HG02970 (cell line): Measurements from ENCODE around the gene NMD3.
"Not testable (repeated sequence)": the region's sequence is repeated elsewhere in the genome, so short reads cannot be mapped to it uniquely, and the experiment has no call there.

Source experiments
- ATAC-seq: cut with Tn5 transposase; IDR thresholded peaks from one replicate; pipeline ENCODE4 v1.9.1; 2021; ENCODE audit warnings: mild to moderate bottlenecking, moderate library complexity, moderate number of reproducible peaks; ENCODE audit not compliant: unreplicated experiment, low FRiP score

The NMD3 gene

DNA sequence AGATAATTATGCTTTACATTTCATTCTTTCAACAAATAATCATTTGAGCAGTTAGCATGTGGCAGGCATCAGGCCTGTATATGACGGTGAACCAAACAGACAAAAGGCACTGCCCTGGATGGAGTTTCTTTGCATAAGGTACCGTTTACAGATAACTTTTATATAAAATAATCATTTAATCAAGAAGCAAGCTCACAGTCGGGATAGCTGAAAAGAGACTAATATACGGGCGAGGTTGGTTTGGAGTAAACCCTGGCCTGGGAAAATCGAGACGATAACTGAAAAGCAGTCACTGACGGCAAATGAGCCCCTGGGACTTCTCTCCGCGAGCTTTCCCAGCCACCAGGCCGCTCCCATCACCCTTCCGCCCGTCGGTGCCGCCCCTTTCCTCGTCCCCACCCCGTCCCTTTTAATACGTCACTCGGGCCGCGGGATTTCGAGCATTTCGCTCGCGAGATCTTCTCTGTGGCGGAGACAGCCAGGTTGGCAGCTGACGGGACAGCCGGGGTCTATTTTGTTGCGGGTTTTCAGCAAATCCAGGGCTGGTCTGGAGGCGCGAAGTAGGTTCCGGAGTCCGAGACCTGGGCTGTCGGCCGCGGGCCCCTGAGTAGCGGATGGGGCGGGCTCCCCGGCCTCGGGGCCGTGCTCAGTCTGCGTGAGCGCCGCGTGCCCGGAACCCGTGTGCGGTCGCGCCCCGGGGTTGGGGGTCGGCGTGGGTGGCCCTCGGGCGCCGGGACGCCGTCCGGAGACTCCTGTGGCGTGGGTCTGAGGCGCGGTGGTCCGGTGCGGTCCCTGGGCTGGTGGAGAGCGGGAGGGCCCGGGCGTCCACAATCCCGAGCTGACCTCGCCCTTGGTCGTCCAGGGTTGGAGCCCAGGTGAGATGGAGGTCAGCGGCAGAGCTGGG is at the start of gene NMD3:
Gene NMD3, plus strand, starts transcription at position 462 of the 904 bp plus-strand sequence. CDS start 703 bp downstream, outside the sequence.
- ATAC-seq = peak; percentile 99

DNA sequence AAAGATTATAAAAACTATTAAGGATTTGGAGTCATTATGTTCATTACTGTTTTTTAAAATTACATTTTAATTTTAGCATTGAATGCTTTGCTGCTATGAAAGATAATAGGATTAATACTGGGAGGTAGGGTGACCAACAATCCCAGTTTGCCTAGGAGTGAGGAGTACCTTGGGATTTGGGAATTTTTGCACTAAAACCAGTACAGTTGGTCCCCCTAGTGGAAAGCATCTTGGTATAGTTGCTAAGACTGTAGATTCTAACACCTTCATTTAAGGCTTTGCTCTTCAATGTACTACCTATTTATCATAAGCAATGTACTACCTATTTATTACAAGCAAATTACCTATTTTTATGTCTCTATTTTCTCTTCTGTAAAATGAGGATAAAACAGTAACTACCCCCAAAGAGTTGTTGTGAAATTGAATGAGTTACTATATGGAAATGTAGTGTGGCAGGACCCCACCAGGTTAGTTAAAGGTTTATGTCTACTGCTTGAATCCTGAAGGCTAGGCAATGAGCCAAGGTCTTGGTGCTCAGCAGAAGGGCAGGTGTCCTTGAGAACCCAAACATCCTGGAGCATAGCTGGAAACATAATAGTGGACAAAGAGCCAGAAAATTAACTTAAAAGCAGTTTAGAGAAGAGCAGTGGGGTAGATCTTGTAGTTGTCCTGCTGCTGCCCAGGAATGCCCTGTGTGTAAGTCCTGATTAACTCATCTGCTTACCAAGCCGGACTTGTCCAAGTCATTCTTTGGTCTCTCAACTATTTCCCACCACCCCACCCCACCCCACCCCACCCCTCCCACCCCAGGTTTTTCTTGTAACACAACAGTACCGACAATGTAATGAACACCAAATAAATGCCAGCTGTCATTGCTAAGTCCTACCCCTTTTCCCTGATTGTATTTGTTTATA is 49.2 kb upstream of the NMD3 start:
- ATAC-seq = no peak

DNA sequence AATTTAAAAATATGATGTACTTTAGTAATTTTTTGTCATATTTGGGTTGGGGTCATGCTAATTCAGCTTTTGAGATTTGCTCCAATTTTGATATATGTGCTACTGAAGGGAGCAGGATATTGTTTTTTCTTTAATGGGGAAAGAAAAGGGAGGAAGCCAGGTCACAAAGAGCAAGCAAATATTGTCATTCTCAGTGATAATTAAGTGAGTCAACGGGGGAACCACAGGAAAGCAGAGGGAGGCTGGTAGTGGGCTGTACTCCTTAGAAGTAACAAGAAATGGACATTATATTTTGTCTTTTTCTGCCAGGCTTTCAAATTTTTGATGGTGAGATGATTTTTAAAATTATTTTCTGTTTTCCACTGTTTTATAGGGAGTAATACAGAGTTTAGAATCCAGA is 45.6 kb upstream of the NMD3 start:
- no peak for ATAC-seq

DNA sequence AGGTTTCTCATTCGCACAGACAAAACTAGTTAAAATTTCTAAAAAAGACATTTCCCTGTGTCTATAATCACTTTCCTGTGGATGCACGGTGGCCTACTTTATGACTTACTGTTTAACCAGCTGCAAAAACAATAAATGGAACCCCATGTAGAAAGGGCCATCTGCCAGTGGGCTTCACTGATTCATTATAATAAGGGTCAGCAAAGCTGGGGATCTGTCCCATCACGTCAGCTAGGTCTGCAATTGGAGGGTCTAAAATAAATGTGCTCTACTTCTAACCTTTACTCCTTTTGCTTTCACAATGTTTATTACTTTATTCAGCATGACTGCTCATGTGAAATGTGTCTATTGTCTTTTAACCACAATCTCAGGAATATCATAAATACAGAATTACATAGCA is 43.1 kb upstream of the NMD3 start:
- no peak for ATAC-seq

DNA sequence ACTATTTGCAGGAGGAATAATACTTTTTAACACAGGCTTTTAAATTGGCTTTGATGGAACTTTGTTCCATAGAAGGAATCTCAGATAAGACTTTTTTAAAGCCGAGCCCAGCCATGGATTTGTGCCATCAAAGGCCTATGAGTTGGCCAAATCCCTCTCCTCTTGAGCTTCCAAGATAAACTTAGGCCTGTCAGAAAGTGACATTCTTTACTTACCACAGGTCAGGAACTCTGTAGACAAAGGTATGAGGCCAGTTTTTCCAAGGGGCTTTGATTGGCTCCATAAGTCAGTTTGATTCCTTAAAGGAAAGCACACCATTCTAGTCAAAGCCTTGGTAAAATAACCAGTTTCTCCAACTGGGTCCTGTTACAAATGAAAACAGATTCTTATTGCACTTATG is 39.7 kb upstream of the NMD3 start:
- not testable (repeated sequence) for ATAC-seq

DNA sequence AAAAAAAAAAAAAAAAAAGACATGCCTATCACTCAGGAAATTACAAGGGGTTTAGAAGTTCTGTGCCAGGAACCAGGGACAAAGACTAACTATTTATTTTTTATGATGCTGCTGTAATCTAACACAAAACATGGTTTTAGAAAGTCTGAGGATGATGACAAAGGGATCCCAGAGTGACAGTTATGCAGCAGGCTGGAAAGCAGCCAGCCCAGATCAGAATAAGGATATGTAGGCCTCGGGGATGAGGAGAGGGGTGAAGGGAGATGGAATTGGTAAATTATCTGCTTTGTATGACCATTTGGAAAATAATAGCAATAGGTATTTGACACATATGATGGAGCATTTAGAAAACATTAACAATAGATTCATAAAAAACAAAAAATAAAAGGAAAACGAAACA is 34.1 kb upstream of the NMD3 start:
- ATAC-seq = no peak

DNA sequence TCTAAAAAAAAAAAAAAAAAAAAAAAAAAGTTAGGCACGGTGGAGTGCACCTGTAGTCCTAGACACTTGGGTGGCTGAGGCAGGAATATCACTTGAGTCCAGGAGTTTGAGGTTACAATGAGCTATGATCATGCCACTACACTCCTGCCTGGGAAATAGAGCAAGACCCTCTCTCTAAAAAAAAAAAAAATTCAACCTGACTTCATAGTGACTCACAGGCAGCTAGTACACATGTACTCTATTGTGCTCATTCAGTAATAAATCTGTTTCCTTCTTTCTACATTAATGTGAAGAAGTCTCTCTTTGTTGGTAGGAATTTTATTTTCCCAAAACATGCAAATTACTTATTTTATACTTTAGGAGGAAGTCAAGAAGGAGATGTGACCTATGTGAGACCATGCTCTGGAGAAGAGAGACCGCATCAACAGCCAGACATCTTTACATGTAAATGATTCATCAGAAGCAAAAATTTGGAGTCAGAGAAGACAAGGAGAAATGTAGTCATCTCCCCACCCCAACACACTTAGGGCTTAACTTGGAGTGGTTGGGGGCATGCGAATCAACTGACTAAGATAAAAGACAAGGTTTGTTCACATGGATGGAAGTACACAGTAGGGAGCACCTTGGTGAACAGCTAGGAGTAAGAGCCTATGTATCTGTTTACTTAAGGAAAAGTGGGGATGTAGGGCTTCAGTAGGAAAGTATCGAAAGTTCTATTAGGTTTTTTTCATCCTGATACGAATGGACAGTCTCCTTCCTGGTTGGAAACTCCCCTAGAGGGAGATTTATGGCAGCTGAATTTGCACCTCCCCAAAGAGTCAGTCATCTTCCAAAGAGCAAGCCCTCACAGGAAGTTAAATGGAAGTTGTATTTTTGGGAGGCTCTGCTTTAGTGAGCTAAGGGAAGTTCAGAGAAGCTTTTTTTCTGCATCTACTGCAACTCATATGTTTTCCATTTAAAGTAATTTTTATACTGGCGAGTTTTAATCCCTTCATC is 23.0 kb upstream of the NMD3 start:
- no peak for ATAC-seq

DNA sequence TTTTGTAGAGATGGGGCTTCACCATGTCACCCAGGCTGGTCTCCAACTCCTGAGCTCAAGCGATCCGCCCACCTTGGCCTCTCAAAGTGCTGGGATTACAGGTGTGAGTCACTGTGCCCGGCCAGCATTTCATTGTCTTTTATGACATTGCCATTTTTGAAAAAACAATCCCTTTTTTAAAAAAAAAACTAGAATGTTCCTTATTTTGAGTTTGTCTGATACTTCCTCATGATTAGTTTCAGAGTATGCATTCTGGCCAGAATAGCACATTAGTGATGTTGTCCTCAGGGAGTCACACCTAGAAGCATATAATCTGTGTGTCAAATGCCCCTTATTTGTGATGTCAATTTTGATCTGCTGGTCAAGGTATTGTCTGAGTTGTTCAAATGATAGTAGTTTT is 21.2 kb upstream of the NMD3 start:
- no peak for ATAC-seq

DNA sequence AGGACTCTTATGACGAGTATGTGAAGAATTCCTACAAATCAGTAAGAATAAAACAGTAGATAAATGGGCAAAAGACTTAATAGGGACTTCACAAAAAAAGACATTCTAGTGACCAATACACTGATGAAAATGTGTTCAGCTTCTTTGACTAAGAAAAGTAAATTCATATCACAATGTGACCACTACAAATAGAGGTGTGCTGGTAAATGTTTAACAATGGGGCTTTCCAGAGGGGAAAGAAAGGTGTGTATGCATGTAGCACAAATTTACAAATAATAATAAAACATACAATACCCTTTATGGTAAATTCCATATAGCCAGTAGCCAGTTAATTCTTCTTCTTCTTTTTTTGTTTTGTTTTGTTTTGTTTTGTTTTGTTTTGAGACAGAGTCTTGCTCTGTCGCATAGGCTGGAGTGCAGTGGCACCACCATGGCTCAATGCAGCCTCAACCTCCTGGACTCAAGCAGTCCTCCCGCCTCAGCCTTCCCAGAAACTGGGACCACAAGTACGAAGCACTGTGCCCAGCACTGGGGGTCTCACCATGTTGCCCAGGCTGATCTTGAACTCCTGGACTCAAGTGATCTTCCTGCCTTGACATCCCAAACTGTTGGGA is 17.5 kb upstream of the NMD3 start:
- ATAC-seq = peak; percentile 67

DNA sequence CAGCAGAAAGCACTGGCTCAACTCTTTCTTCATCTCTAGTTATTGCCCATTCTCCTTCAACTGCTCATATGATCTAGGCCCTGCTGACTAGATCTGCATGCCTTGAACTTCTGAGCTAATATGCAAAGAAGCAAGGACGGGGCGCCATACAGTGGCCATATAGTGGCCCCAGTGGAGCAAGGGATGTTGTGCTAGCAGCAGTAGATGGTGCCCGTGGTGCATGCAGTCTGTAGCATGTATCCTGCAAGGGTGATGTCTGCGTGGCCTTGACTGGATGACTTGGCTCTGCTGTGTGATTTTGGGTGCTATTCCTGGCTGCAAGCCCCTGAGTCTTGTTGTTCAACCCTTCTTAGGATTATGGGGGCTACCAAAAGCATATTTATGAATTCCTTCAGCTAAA is 12.2 kb upstream of the NMD3 start:
- no peak for ATAC-seq

DNA sequence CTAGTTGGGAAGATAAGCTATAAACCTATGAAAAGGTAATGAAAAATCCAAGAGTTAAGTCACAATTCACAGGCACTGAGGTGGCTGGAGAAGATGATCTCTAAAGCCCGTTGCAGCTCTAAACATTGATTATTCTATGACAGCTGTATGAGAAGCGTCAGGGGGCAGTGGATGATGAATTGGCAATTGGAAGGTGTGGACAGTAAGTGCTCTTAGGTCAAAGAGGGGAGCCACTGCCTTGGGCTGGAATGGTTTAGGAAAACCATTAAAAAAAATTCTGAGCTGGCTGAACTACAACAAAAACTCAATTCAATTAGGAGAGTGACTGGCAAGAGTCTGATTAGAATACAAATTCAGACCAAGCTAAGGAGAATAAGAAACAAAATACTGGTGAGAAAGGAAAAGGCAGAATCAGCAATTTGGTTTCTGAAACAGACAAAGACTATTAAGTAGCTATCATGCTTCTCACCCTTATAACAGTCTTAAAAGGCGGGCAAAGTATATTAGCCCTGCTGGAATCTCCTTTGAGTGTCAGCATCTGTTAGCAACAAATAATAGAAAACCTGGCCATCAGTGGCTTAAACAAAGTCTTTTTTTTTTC is 8.8 kb upstream of the NMD3 start:
- no peak for ATAC-seq

DNA sequence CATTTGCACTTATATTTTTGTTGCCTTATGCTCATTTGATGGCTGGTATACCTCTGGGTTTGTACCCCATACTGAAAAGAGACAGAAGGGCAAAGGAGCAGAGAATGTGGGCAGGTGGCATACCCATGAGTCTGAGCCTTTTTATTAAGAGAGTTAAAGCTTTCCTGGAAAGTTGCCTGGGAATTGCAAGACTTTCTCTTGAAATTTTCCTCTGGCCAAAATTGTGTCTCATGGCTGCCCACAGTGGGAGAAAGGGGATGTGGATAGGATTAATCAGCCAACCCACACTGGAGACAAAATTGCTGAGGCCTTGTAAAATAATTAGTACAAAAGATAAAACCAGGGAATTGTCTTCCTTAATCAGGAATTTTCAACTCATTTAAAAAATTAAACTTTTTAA is 8.2 kb upstream of the NMD3 start:
- no peak for ATAC-seq

DNA sequence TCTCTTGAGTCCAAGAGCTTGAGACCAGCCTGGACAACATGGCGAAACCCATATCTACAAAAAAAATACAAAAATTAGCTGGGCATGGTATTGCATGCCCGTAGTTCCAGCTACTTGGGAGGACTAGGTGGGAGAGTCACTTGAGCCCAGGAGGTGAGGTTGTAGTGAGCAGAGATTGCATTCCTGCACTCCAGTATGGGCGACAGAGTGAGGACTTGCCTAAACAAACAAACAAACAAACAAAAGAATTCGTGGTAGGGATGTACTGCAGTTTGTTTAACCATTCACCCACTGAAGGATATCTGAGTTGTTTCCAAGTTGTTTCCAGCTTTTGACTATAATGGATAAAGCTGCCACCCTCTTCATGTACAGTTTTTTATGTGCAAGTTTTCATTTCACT is 7.5 kb upstream of the NMD3 start:
- no peak for ATAC-seq

DNA sequence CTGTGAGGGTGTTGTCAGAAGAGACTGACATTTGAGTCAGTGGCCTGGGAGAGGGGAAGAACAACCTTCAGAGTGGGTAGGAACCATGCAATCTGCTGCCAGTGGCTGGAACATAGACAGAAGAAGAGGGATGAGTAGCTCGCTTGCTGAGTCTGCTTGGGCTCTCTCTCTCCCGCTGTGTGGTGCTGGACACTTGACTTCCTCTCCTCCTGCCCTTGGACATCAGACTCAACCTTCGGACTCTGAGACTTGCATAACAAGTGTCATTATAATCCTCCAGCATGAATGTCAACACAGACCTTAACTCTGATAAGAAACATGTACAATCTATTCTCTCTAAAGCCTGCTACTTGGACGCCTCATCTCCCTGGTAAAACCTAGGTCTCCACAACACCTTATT is 5.9 kb upstream of the NMD3 start:
- ATAC-seq = no peak

DNA sequence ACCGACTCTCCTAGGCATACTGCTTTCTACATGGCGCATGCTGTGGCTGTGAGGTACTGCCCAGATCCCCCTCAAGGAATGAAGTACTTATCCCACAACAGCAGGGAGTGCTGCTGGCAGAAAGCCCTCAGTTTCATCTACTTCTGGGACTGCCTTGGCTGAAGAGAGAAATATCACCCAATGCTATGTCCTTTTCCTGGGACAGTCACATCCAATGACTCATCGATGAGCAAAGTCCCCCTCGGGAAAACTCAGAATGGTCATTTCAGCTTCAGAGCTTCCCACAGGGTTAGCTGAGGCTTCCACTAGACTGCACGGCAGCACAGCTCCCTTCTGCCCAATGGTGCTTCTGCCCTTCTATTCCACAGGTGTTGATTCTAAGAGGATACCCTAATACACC is 3.6 kb upstream of the NMD3 start:
- no peak for ATAC-seq

DNA sequence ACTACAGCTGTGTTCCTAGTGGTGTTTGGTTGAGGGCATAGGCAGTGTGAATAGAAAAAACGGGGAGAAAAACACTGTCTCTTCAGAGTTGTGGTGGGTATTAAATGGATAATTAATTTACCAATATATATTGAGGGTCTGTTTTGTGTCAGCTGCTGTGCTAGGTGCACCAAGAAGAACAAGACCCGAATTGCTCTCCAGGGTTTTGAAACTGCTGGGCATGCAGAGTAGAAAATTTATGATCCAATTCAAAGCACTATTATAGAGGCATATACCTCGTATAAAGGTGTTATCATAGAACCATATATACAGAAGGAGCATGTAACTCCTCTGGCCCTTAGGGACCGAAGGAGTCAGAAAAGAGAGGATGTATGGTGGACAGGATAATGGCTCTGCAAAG is 1.6 kb upstream of the NMD3 start:
- no peak for ATAC-seq

DNA sequence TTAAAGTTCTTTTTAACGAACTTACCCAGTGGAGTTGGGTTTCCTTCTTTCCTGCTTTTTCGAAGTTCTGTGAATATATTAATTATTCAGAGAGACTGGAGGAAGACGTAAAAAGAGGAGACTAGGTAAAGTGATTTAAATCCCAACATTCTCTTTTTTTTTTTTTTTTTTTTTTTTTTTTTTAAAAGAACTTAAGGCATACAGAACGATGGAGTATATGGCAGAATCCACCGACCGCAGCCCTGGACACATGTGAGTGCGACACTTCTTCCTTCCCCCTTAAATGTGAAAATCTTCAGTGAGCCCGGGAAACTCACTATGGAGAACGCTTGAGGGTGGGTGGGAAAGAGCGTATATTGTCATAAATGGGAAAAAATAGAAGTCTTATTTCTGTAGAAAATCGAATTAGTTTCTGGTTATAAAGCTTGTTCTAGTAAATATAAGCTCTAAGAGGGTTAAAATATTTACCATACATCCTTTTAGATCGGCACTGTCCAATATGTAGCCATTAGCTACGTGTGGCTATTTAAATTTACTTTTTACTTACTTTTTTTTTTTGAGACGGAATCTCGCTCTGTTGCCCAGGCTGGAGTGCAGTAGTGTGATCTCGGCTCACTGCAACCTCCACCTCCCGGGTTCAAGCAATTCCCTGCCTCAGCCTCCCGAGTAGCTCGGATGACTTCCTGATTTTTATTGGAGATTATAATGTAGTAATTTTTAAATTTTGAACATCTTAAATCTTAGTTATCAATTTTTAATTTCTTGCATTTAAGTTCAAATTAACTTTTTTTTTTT is 892 bp downstream of the NMD3 start:
- ATAC-seq = no peak

DNA sequence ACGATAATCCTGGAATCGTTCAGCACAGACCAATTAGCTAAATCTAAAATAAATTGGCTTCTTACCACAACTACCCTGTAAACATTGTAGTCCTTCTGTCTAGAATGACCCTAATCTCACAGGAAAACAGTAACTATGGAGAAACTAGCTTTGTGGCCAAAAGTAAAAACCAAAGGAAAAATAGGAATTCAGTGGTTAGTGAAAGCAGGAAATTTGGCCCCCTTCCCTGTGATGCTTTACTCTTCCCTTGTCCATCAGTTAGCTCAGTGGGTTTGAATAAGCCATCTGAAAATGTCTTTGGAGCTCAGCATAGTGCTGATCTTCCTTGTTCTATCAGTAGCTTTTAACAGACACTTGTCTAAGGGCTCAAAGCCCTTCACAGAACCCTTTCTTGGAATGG is 1.6 kb downstream of the NMD3 start:
- no peak for ATAC-seq

DNA sequence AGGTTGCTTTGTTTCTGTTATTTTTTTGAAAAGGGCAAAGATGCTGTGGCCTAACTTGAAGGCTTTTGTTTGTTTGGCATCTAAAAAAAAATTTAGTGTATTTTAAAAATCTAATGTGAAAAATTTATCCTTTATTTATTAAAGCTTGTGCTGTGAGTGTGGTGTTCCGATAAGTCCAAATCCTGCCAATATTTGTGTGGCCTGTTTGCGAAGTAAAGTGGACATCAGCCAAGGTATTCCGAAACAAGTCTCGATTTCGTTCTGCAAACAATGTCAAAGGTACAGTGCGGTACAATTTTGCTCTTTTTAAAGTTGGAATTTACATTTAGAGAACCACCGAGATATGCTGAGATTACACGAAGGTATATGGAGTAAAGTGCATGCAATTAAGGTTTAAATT is 3.7 kb downstream of the NMD3 start:
- ATAC-seq = no peak
